Heart left ventricle (tissue), 16 donors: ENCODE measurements around the gene IKBKG. TPM values are rescaled to one million over a fixed set of nuclear protein-coding genes. Genes with fewer than 3 reads are reported as not detected.

Source experiments
- ATAC-seq, 4 donors: fragments of 200-7000 bp; cut with Tn5 transposase; one replicate each; pipeline ENCODE4 v1.9.1; 2020 to 2022; ENCODE audit warnings: moderate library complexity in 4 of 4, mild to moderate bottlenecking in 3 of 4, moderate number of reproducible peaks in 1 of 4
- DNase-seq, 5 donors: peaks; one replicate each; pipeline ENCODE4 v3.0.0-alpha.2; 2020
- H3K27ac ChIP-seq, 12 donors: fragments of 200-600 bp; sonication (generic) in 4 of 12; one replicate each; pipeline versions ENCODE4 v1.5.0 to v1.8.0; 2016 to 2022; ENCODE audit warnings: mild to moderate bottlenecking in 2 of 12
- H3K27me3 ChIP-seq, 9 donors: fragments of 200-600 bp; sonication (generic) in 2 of 9; one replicate each; pipeline versions ENCODE4 v1.5.1 to v1.8.0; 2016 to 2022; ENCODE audit warnings: mild to moderate bottlenecking in 3 of 9
- H3K36me3 ChIP-seq, 9 donors: fragments of 200-600 bp; sonication (generic) in 2 of 9; one replicate each; pipeline versions ENCODE4 v1.5.0 to v1.8.0; 2018 to 2022; ENCODE audit warnings: mild to moderate bottlenecking in 2 of 9
- H3K4me1 ChIP-seq, 12 donors: fragments of 200-600 bp; sonication (generic) in 4 of 12; one replicate each; pipeline versions ENCODE4 v1.5.0 to v1.8.0; 2016 to 2022; ENCODE audit warnings: mild to moderate bottlenecking in 3 of 12
- H3K4me3 ChIP-seq, 12 donors: fragments of 200-600 bp; sonication (generic) in 4 of 12; one replicate each; pipeline versions ENCODE4 v1.5.0 to v1.8.0; 2017 to 2022; ENCODE audit warnings: mild to moderate bottlenecking in 9 of 12, moderate library complexity in 4 of 12
- H3K9me3 ChIP-seq, 12 donors: fragments of 200-600 bp; sonication (generic) in 4 of 12; one replicate each; pipeline versions ENCODE4 v1.5.0 to v1.8.0; 2016 to 2022; ENCODE audit warnings: mild to moderate bottlenecking in 1 of 12
- CTCF ChIP-seq, 12 donors: fragments of 200-600 bp; sonication (generic) in 4 of 12; IDR thresholded peaks; one replicate each; pipeline versions ENCODE4 v1.5.0 to v1.8.0; 2018 to 2022; ENCODE audit warnings: antibody characterized with exemption in 12 of 12, mild to moderate bottlenecking in 5 of 12
- POLR2A ChIP-seq, 2 donors: fragments of 450-650 bp; IDR thresholded peaks; one replicate each; pipeline ENCODE4 v1.6.1; 2017; ENCODE audit warnings: antibody characterized with exemption in 2 of 2, mild to moderate bottlenecking in 2 of 2, moderate library complexity in 2 of 2
- WGBS, 4 donors: extraction: QIAGEN DNeasy Blood & Tissue Kit in 2 of 4; methylation state at CpG; one replicate each; pipeline versions ENCODE4 v1.1.5 to v1.1.7; 2013 to 2018; 5-methylcytosine and 5-hydroxymethylcytosine counted together
- intact Hi-C, 10 donors: fragments of 100-400 bp; cut with DNase I; formaldehyde crosslinking; loops; one replicate each; pipeline versions ENCODE4 v1.11.1 to v1.14.2; 2022
- polyA plus RNA-seq, 2 donors: library from polyadenylated mRNA; stranded (reverse); fragments of 200-250 nt; gene quantifications; one replicate each; pipeline ENCODE4 v1.2.3, GENCODE V29; 2013
- total RNA-seq, 9 donors: library from RNA; depleted of rRNA in 2 of 9; stranded (reverse); fragments of >200 nt in 2 of 9; fragmentation: NEBNext Ultra II Directional in 3 of 9; extraction: Animal tissue kit (Norgen Biotek cat#: 25700) in 3 of 9; gene quantifications; one replicate each; pipeline versions ENCODE4 v1.1.0 to v1.2.4, GENCODE V29; 2016 to 2023
- donor health status: ischemic (EF 13 %, LVEDD 7.1; RV severe dilation, severe dysfunction).
- donor health status: healthy with polysubstance abuse.
- donor health status: DM: no; HTN: yes; CAD: no.
- donor health status: DM: no; HTN: no; CAD: no.
- donor health status: ischemic (EF 25% LVEDD 6.9; RV normal size, moderate dysfunction).
- donor health status: ischemic (EF 25% LVEDD 5.7; RV mildly dilated, moderate dysfunction).
- donor health status: healthy.
- donor health status: DM: yes; HTN: yes; CAD: no.
- donor health status: ischemic (EF 35%, LVEDD 5.7; RV mildly dilated, moderate dysfunction).
- donor health status: nonischemic (EF 11% LVEDD 7.7; RV severe dilation, severe dysfunction).
- donor health status: DM: yes; HTN: yes; CAD: no.
- donor health status: PGD.
- donor health status: ischemic (EF 29% LVEDD 5.4; RV normal size, mild dysfunction).
- donor health status: nonischemic (EF 23%, LVEDD 6.1; RV moderate dilation, normal function).

Gene IKBKG
- total and polyA plus RNA-seq, 11 donors, result 7.1 to 29.4 (median 15.3) TPM

GRCh38 chrX:154526901-154527675 lies 20.3 kb upstream of the IKBKG start:
- peaks cover 0 to 1% (median 0%) of the 10 kb centered on the region in 9 donors for H3K36me3 ChIP-seq
- TF ChIP-seq POLR2A (IDR thresholded peaks at IDR 0.05), result no peak
- TF ChIP-seq CTCF (IDR thresholded peaks at IDR 0.05), result peak in 11 of 12 donors; percentile 25 to 70 (median 56)
- no peaks in the 10 kb centered on the region for H3K9me3 ChIP-seq
- H3K27me3 ChIP-seq, result peaks cover 0 to 11% (median 0%) of the 10 kb centered on the region in 9 donors
- H3K4me1 ChIP-seq, result peaks cover 0 to 9% (median 2%) of the 10 kb centered on the region in 12 donors
- DNase-seq (peak; percentile 73 to 83 (median 81)), ATAC-seq (peak; percentile 85 to 93 (median 88))
- H3K27ac ChIP-seq, result peak overlapping the region in 11 of 12 donors; percentile 47 to 83 (median 77)
- intact Hi-C loops, result loop anchor here in 1 of 10 donors (5.0 kb wide), 1 partner anchor 150 kb away; the partner anchor contains the start of gene EMD
- 4 to 36% (median 14%) methylated on average over 15 of the region's 15 CpGs for WGBS, 4 donors
- peak overlapping the region in 10 of 12 donors; percentile 29 to 52 (median 38) for H3K4me3 ChIP-seq

DNA sequence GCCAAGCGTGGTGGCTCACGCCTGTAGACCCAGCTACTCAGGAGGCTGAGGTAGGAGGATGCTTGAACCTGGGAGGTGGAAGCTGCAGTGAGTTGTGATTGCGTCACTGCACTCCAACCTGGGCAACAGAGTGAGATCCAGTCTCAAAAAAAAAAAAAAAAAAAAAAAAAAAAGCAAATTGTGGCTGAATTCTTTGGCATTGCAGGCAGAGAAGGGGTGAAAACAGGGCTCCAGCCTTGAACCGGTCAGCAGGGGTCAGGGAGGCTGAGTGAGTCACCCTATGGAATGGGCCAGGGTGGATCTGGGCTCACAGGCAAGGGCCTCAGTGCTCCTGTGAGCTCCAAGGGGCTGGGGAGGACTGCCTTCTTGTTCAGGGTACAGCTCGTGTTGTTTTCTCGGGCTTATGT lies 18.2 kb upstream of the IKBKG start:
- Histone ChIP-seq H3K36me3 (peaks cover 0 to 20% (median 5%) of the 10 kb centered on the region in 9 donors), H3K27ac (no peak overlapping the region), H3K27me3 (peaks cover 0 to 11% (median 0%) of the 10 kb centered on the region in 9 donors), H3K4me3 (no peak overlapping the region), H3K4me1 (peaks cover 0 to 10% (median 2%) of the 10 kb centered on the region in 12 donors), H3K9me3 (no peaks in the 10 kb centered on the region)
- TF ChIP-seq CTCF (IDR thresholded peaks at IDR 0.05) (no peak), POLR2A (IDR thresholded peaks at IDR 0.05) (no peak)
- WGBS, 4 donors, result 72 to 90% (median 83%) methylated on average over 6 of the region's 6 CpGs
- ATAC-seq (no peak), DNase-seq (no peak)
- intact Hi-C loops, result loop anchor here in 1 of 10 donors (5.0 kb wide), 1 partner anchor 152 kb away; the partner anchor contains the start of gene EMD

- Histone ChIP-seq H3K27me3 (peaks cover 0 to 8% (median 0%) of the 10 kb centered on the region in 9 donors), H3K27ac (no peak overlapping the region), H3K4me1 (peaks cover 0 to 15% (median 5%) of the 10 kb centered on the region in 12 donors), H3K36me3 (peaks cover 0 to 21% (median 8%) of the 10 kb centered on the region in 9 donors), H3K9me3 (no peaks in the 10 kb centered on the region), H3K4me3 (no peak overlapping the region)
- no peak for TF ChIP-seq CTCF (IDR thresholded peaks at IDR 0.05)
- no peak for TF ChIP-seq POLR2A (IDR thresholded peaks at IDR 0.05)
- ATAC-seq (no peak), DNase-seq (no peak)
- 82 to 96% (median 89%) methylated on average over 11 of the region's 11 CpGs for WGBS, 4 donors
- intact Hi-C loops, result loop anchor here in 4 of 10 donors (5.0 kb wide), 4 partner anchors 158 to 768 kb away; partner anchors contain the start of genes FLNA (in 1 of the 4) and PLXNB3 (in 1 of the 4)
Measured at GRCh38 chrX:154530286-154530685, 17.1 kb upstream of the IKBKG start.

DNA sequence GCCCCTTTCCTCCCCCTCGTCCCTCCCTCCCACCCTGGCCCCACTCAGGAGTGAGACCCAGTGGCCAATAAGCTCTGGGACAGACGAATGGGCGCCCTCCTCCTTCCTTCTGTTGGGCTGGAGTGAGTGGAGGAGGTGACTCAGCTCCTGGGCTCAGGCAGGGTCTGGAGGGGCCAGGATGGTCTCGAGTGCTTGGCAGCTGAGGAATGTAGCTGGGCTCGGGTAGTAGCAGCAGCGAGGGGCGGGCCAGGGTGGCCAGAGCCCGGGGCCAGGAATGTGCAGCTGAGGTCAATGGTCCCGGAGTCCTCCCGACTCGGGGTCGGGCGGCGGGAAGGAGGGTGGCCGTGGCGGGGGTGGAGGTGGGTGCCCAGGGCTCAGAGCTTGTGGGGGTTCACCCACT lies 15.8 kb upstream of the IKBKG start:
- DNase-seq (no peak), ATAC-seq (no peak)
- Histone ChIP-seq H3K36me3 (peaks cover 0 to 26% (median 8%) of the 10 kb centered on the region in 9 donors), H3K27me3 (no peaks in the 10 kb centered on the region), H3K9me3 (no peaks in the 10 kb centered on the region), H3K27ac (no peak overlapping the region), H3K4me1 (peaks cover 0 to 15% (median 5%) of the 10 kb centered on the region in 12 donors), H3K4me3 (no peak overlapping the region)
- intact Hi-C loops, result loop anchor here in 4 of 10 donors (5.0 kb wide), 4 partner anchors 159 to 769 kb away; partner anchors contain the start of genes FLNA (in 1 of the 4) and PLXNB3 (in 1 of the 4)
- no peak for TF ChIP-seq CTCF (IDR thresholded peaks at IDR 0.05)
- TF ChIP-seq POLR2A (IDR thresholded peaks at IDR 0.05), result no peak
- WGBS, 4 donors, result 62 to 75% (median 70%) methylated on average over 14 to 16 of the region's 16 CpGs
